LNCAP (cell line): ENCODE data around the gene PPP1R14B.

ENCODE experiments used
- CTCF ChIP-seq: fragments of 450-650 bp; IDR thresholded peaks from 2 replicates; pipeline ENCODE4 v1.5.1; 2017; ENCODE audit warnings: mild to moderate bottlenecking

The PPP1R14B gene

GRCh38 chr11:64266339-64266738 lies 19.6 kb upstream of the PPP1R14B start:
- TF ChIP-seq CTCF: no peak

GRCh38 chr11:64265176-64266160 lies 18.7 kb upstream of the PPP1R14B start:
- no peak for TF ChIP-seq CTCF

GRCh38 chr11:64264371-64264852 lies 17.7 kb upstream of the PPP1R14B start:
- no peak for TF ChIP-seq CTCF

GRCh38 chr11:64263947-64264317 lies 17.2 kb upstream of the PPP1R14B start:
- TF ChIP-seq CTCF: no peak

- no peak for TF ChIP-seq CTCF
Measured at GRCh38 chr11:64263021-64263946, 16.5 kb upstream of the PPP1R14B start.

- TF ChIP-seq CTCF: no peak
Measured at GRCh38 chr11:64262271-64263002, 15.7 kb upstream of the PPP1R14B start.

GRCh38 chr11:64261556-64262080 lies 14.9 kb upstream of the PPP1R14B start:
- no peak for TF ChIP-seq CTCF
